ENCODE measurements around the gene PPFIBP1. TPM values are rescaled to one million over a fixed set of nuclear protein-coding genes. Genes with fewer than 3 reads are reported as not detected.

The PPFIBP1 gene
- total RNA-seq, 2 donors from 2014 or later = 63.9 to 67.5 TPM

DNA sequence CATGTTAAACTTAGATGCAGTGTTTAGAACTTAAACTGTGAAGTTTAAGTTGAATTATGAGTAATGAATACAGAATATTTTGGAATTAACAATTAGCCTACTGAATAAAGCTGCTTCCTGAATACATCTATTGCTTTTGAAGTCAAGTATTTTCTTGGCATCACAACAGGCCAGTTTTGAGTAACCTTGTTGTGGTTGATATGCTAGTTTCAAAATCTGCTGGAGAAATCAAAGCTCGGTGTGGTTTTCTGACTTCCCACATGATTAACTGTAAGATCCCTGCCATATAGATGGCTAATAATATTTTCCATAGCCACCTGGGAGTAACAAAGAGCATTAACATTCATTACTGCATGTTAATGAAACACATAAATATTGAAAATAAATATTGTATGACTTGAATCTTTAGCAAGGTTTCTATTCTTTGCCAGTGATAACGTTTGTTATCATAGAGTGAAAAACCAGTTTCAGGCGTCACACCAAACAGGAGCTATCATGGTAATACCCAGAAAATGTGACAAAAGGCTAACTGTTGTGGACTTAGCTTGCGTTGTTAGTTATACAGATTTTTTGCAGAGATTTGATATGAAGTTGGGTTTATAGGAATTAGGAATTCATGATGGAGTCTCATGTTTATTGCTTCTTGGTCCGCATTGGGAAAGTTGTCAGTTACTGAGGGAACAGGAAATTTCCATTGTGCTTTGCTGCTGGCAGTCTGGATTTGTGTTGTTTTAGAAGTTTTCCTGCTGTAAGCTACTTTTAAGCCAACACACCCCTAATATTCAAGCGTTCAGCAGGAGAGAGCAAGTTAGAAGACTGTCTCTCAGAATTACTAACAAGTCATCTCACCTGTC, 32.1 kb downstream of the PPFIBP1 start:
- Histone ChIP-seq H3K27me3 (no peaks in the 10 kb centered on the region), H3K9me3 (no peaks in the 10 kb centered on the region), H3K27ac (peak overlapping the region in 2 of 4 donors; percentile 52 to 71), H3K36me3 (replicated peaks in 1 of 2; ENCODE audit: insufficient read depth in 1 of 2, low read depth in 2 of 2) (no peaks in the 10 kb centered on the region), H3K4me1 (peaks cover 25% of the 10 kb centered on the region), H3K4me3 (no peak overlapping the region)
- WGBS, 2 donors = 22 to 37% methylated on average over 6 of the region's 6 CpGs
- no peak for ATAC-seq
- no peak for TF ChIP-seq POLR2A (IDR thresholded peaks at IDR 0.05)
- TF ChIP-seq, protein P1, sequence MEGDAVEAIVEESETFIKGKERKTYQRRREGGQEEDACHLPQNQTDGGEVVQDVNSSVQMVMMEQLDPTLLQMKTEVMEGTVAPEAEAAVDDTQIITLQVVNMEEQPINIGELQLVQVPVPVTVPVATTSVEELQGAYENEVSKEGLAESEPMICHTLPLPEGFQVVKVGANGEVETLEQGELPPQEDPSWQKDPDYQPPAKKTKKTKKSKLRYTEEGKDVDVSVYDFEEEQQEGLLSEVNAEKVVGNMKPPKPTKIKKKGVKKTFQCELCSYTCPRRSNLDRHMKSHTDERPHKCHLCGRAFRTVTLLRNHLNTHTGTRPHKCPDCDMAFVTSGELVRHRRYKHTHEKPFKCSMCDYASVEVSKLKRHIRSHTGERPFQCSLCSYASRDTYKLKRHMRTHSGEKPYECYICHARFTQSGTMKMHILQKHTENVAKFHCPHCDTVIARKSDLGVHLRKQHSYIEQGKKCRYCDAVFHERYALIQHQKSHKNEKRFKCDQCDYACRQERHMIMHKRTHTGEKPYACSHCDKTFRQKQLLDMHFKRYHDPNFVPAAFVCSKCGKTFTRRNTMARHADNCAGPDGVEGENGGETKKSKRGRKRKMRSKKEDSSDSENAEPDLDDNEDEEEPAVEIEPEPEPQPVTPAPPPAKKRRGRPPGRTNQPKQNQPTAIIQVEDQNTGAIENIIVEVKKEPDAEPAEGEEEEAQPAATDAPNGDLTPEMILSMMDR (IDR thresholded peaks at IDR 0.05) = no peak
- DNase-seq = no peak
- intact Hi-C loops (cut with DNase I) = no loop called here

DNA sequence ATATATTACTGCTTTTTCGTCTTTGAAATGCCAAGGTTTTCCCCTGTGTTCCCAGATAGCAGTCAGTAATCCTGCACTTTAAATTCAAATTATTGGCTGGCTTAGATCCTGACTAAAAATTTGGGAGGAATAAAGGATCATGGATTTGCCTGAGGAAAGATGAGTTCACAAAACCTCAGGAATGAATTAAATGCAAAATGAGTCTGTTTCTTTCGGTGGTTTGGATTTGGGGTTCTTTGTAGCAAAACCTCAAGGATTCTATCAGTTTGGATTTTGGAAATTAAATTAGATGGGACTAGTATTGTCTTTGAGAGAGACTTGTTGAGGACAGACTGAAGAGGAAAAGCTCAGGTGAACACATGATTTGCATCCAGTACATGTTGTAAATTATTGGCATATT, 36.1 kb downstream of the PPFIBP1 start:
- Histone ChIP-seq H3K27me3 (no peaks in the 10 kb centered on the region), H3K9me3 (no peaks in the 10 kb centered on the region), H3K27ac (no peak overlapping the region), H3K36me3 (replicated peaks in 1 of 2; ENCODE audit: insufficient read depth in 1 of 2, low read depth in 2 of 2) (no peaks in the 10 kb centered on the region), H3K4me3 (no peak overlapping the region), H3K4me1 (peaks cover 24% of the 10 kb centered on the region)
- WGBS, 2 donors = 78 to 81% methylated on average over 2 of the region's 2 CpGs
- TF ChIP-seq POLR2A (IDR thresholded peaks at IDR 0.05) = no peak
- TF ChIP-seq, protein P1 (IDR thresholded peaks at IDR 0.05) = no peak
- DNase-seq (no peak), ATAC-seq (no peak)
- intact Hi-C loops (cut with DNase I) = no loop called here

GRCh38 chr12:27561535-27562350, 37.7 kb downstream of the PPFIBP1 start:
- Histone ChIP-seq H3K36me3 (replicated peaks in 1 of 2; ENCODE audit: insufficient read depth in 1 of 2, low read depth in 2 of 2) (no peaks in the 10 kb centered on the region), H3K27ac (no peak overlapping the region), H3K4me3 (no peak overlapping the region), H3K27me3 (no peaks in the 10 kb centered on the region), H3K9me3 (no peaks in the 10 kb centered on the region), H3K4me1 (peaks cover 8% of the 10 kb centered on the region)
- intact Hi-C loops (cut with DNase I) = no loop called here
- DNase-seq (no peak), ATAC-seq (no peak)
- WGBS, 2 donors = 63 to 64% methylated on average over 6 of the region's 6 CpGs
- no peak for TF ChIP-seq POLR2A (IDR thresholded peaks at IDR 0.05)
- TF ChIP-seq, protein P1 (IDR thresholded peaks at IDR 0.05) = no peak

GRCh38 chr12:27564612-27565213, 40.7 kb downstream of the PPFIBP1 start:
- ATAC-seq = no peak
- Histone ChIP-seq H3K4me3 (no peak overlapping the region), H3K9me3 (no peaks in the 10 kb centered on the region), H3K36me3 (replicated peaks in 1 of 2; ENCODE audit: insufficient read depth in 1 of 2, low read depth in 2 of 2) (no peaks in the 10 kb centered on the region), H3K27ac (no peak overlapping the region), H3K27me3 (no peaks in the 10 kb centered on the region), H3K4me1 (peaks cover 5% of the 10 kb centered on the region)
- intact Hi-C loops (cut with DNase I) = no loop called here
- DNase-seq = no peak
- TF ChIP-seq, protein P1 (IDR thresholded peaks at IDR 0.05) = no peak
- no peak for TF ChIP-seq POLR2A (IDR thresholded peaks at IDR 0.05)
- WGBS, 2 donors = 70 to 74% methylated on average over 9 of the region's 9 CpGs
